AG04450 (cell line): Measurements from ENCODE around the gene JAML. TPM values are rescaled to one million over a fixed set of nuclear protein-coding genes. Genes with fewer than 3 reads are reported as not detected.
A peak's percentile ranks its signal among the peaks of the same experiment; 100 is the strongest.

ENCODE experiments used
- CTCF ChIA-PET: fragments of 300-600, 350-600 bp; formaldehyde crosslinking; extraction: SDS; loops from one replicate; lab custom pipeline; 2022; ENCODE audit warnings: antibody characterized with exemption, inconsistent platforms; lab: Charles Lee
- POLR2A ChIA-PET: fragments of 350-600 bp; formaldehyde crosslinking; extraction: SDS; loops from one replicate; lab custom pipeline; 2021; ENCODE audit warnings: antibody characterized with exemption, inconsistent platforms; lab: Yijun Ruan, JAX
- DNase-seq: peaks from one replicate; pipeline ENCODE4 v3.0.0-alpha.2; 2011; ENCODE audit warnings: low read depth, low spot score
- H3K27ac ChIP-seq: one replicate; pipeline ENCODE4 v1.5.1; 2012; ENCODE audit warnings: low read depth, low read length, control low read depth
- H3K27me3 ChIP-seq: one replicate; pipeline ENCODE4 v1.6.0; 2012; ENCODE audit warnings: low read length; ENCODE audit not compliant: control insufficient read depth, insufficient read depth
- H3K4me3 ChIP-seq: 2 replicates; pipeline ENCODE4 v1.5.1; 2011; ENCODE audit warnings: mild to moderate bottlenecking, low read depth, low read length, control low read depth
- H3K9me3 ChIP-seq: 2 replicates; pipeline ENCODE4 v1.5.1; 2012; ENCODE audit warnings: low read length; ENCODE audit not compliant: control insufficient read depth, insufficient read depth
- polyA plus RNA-seq: library from polyadenylated mRNA; depleted of rRNA; stranded (reverse); fragments of >200 nt; gene quantifications from 2 replicates; pipeline ENCODE4 v1.2.3, GENCODE V29; 2011
- TF ChIP-seq, protein P1 (sequence below): IDR thresholded peaks from 2 replicates; pipeline ENCODE4 v1.5.1; 2011; ENCODE audit warnings: low read depth, low read length, control low read depth, inconsistent platforms

Gene JAML
- polyA plus RNA-seq, 1 experiment, result not detected

DNA sequence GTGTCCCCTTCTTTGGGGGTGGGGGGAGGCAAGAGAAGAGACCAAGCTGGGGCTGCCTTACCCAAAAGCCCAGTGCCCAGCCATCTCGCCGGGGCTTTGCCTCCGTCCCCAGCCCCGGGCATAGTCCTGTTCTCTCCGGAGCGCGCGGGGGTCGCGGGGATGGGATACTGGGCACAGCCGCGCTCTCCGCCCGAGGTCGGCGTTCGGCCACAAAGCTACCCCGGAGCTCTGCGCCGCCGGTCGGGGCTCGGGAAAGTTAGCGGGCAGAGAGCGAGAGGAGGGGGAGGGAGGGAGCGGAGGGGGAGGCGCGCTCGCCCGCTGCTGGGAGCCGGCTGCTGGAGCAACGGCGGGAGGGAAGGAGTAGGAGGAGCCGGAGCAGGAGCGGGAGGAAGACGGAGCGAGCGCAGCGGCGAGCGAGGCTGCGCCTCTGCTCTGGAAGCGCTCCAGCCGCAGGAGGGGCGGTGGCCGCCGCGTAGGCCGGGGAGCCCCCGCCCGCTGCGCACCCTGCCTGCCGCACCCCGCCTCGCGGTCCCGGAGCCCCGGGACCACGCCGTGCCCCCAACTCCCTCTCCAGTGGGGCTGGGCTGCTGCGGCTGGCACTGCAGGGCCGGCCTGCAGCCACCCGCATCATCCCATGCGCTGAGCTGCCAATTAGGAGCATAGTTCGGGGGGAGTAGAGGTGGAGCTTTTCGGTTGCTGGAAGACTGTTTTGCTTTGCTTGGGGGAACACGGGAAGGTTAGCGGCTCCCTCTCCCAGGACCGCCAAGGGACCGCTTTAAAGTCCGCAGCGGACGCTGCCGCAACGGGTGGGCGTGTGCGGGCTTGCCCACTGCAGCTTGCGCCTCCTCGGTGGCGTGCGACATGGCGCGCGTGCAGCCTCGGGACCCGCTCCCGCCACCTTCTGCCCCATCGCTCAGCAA lies 72.0 kb downstream of the JAML start, which contains the start of gene SCN4B:
SCN4B (minus strand) TSS at position 272 of the 920 bp plus-strand sequence; CDS start at position 122, 150 bp downstream.
- DNase-seq, result peak; percentile 6
- peaks cover 80% of the 10 kb centered on the region for H3K27me3 ChIP-seq
- no peaks in the 10 kb centered on the region for H3K9me3 ChIP-seq
- POLR2A ChIA-PET, result no interaction called here
- TF ChIP-seq, protein P1, sequence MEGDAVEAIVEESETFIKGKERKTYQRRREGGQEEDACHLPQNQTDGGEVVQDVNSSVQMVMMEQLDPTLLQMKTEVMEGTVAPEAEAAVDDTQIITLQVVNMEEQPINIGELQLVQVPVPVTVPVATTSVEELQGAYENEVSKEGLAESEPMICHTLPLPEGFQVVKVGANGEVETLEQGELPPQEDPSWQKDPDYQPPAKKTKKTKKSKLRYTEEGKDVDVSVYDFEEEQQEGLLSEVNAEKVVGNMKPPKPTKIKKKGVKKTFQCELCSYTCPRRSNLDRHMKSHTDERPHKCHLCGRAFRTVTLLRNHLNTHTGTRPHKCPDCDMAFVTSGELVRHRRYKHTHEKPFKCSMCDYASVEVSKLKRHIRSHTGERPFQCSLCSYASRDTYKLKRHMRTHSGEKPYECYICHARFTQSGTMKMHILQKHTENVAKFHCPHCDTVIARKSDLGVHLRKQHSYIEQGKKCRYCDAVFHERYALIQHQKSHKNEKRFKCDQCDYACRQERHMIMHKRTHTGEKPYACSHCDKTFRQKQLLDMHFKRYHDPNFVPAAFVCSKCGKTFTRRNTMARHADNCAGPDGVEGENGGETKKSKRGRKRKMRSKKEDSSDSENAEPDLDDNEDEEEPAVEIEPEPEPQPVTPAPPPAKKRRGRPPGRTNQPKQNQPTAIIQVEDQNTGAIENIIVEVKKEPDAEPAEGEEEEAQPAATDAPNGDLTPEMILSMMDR, result no peak
- H3K4me3 ChIP-seq, result peak within 1 kb of the TSS; percentile 46
- H3K27ac ChIP-seq, result no peak within 1 kb of the TSS
- CTCF ChIA-PET, result interaction anchor here (0.6 to 1.5 kb wide), 4 partner anchors 13 to 206 kb away, joined by 3 to 15 read pairs (median 4); no protein-coding TSS in a partner anchor

DNA sequence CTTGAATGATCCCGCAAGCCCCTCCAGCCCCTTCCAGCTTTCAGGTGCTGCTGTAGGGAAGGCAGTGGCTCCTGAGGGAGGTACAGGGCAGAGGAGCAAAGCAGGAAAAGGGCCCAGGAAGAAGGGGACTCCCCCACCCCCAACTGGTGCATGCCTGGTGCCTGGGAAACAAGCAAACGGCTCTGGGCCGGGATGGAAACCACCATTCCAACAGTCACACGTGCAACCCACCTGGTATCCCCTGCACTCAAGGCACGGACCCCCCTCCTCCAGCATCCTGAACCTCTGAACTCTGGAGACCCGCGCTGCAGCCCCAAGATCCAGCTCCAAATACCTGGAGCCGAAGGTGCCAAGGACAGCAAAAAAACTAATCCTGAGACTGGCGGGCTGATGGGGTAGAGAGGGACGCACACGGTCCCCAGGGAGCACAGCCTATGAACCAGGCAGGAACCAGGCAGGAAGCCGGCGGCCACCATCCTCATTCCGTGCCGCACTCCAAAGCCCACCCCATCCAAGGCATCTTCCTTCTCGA lies 72.7 kb downstream of the JAML start:
- H3K27ac ChIP-seq, result no peak overlapping the region
- peaks cover 77% of the 10 kb centered on the region for H3K27me3 ChIP-seq
- TF ChIP-seq, protein P1, result no peak
- H3K4me3 ChIP-seq, result peak overlapping the region; percentile 46; the same call in 1 of the 2 replicates
- H3K9me3 ChIP-seq, result no peaks in the 10 kb centered on the region
- POLR2A ChIA-PET, result no interaction called here
- no peak for DNase-seq
- CTCF ChIA-PET, result interaction anchor here (0.6 to 1.5 kb wide), 3 partner anchors 13 to 206 kb away, joined by 3 to 15 read pairs (median 6); no protein-coding TSS in a partner anchor

DNA sequence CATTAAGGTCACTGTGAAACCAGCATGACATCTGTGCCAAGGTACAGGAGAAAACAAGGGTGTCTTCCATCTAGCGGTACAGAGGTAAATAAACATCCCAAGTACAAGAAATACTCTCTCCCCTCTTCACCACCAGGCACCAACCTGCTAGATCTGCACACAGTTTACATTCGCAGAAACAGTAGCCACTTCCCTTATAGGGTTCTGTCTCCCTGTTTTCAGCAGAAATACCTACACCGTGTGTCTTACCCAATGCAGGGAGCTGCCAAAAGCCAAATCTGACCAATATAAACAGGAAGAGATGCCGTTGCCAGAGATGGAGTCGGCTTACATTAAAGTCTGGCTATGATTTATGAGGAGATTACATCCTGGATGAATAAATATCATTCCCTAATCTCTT lies 73.4 kb downstream of the JAML start:
- TF ChIP-seq, protein P1, result no peak
- no peaks in the 10 kb centered on the region for H3K9me3 ChIP-seq
- POLR2A ChIA-PET, result no interaction called here
- DNase-seq, result no peak
- H3K4me3 ChIP-seq, result no peak overlapping the region
- peaks cover 77% of the 10 kb centered on the region for H3K27me3 ChIP-seq
- no peak overlapping the region for H3K27ac ChIP-seq
- CTCF ChIA-PET, result interaction anchor here (1.2 to 1.3 kb wide), 2 partner anchors 20 to 202 kb away, joined by 3 to 5 read pairs; no protein-coding TSS in a partner anchor

DNA sequence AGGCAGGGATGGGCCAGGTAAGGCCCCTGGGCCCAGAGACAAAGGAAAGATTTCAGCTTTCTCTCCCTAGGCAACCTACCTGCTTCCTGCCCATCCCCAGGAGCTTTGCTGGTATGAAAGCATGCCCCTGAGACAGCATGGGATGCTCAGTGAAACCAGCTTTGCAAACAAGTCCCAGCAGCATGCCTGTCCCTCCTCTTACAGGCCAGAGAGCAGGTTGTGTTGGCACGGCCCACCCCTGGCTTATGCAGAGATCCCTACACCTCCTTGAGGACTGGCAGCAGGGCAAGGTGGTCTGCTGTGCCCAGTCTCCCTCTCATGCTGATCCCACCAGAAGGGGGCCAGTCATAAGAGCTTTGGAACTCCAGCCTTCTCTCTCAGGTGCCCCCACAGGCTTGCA lies 75.3 kb downstream of the JAML start:
- POLR2A ChIA-PET, result no interaction called here
- peaks cover 72% of the 10 kb centered on the region for H3K27me3 ChIP-seq
- TF ChIP-seq, protein P1, result no peak
- CTCF ChIA-PET, result interaction anchor here (0.9 kb wide), 1 partner anchor 22 kb away, joined by 3 read pairs; no protein-coding TSS in a partner anchor
- no peak overlapping the region for H3K27ac ChIP-seq
- no peak for DNase-seq
- no peak overlapping the region for H3K4me3 ChIP-seq
- H3K9me3 ChIP-seq, result no peaks in the 10 kb centered on the region; the same call in 1 of the 2 replicates
